ENCODE measurements around the gene FAM222A.

DNA sequence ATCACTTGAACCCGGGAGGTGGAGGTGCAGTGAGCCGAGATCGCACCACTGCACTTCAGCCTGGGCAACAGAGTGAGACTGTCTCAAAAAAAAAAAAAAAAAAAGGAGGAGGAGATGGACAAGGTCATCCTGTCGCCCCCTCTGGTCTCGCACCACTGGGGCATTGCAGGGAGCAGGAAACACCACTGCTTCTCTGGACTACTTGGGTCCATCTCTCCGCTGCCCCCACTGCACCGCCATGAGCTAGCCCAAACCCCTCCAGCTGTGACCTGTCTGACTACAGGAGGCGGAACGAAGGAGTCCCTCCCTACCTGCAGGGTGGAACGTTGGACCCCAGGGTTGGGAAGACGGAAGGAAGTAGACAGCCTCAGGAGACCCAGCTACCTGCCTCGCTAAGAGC lies 18.2 kb upstream of the FAM222A start:
- TF ChIP-seq, protein P1, sequence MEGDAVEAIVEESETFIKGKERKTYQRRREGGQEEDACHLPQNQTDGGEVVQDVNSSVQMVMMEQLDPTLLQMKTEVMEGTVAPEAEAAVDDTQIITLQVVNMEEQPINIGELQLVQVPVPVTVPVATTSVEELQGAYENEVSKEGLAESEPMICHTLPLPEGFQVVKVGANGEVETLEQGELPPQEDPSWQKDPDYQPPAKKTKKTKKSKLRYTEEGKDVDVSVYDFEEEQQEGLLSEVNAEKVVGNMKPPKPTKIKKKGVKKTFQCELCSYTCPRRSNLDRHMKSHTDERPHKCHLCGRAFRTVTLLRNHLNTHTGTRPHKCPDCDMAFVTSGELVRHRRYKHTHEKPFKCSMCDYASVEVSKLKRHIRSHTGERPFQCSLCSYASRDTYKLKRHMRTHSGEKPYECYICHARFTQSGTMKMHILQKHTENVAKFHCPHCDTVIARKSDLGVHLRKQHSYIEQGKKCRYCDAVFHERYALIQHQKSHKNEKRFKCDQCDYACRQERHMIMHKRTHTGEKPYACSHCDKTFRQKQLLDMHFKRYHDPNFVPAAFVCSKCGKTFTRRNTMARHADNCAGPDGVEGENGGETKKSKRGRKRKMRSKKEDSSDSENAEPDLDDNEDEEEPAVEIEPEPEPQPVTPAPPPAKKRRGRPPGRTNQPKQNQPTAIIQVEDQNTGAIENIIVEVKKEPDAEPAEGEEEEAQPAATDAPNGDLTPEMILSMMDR (optimal IDR thresholded peaks at IDR 0.05 in 1 of 3, IDR thresholded peaks at IDR 0.05 in 1 of 3, conservative IDR thresholded peaks at IDR 0.05 in 1 of 3; ENCODE audit: extremely low read depth in 1 of 3, insufficient read depth in 2 of 3, low read length in 3 of 3): no peak
- TF ChIP-seq EZH2 (IDR thresholded peaks at IDR 0.05; ENCODE audit: low read length): no peak

All from keratinocyte (primary cell).